CD8-positive, alpha-beta memory T cell (primary cell): ENCODE data around the gene KCND1. TPM values are rescaled to one million over a fixed set of nuclear protein-coding genes. Genes with fewer than 3 reads are reported as not detected.

Experiments used
- CTCF ChIA-PET: fragments of 350-600 bp; sonication (Branson Sonifier 250); formaldehyde crosslinking; loops from one replicate; lab custom pipeline; 2021; ENCODE audit warnings: antibody characterized with exemption; lab: Charles Lee
- POLR2A ChIA-PET: fragments of 350-600 bp; sonication (Branson Sonifier 250); formaldehyde crosslinking; loops from one replicate; lab custom pipeline; 2021; ENCODE audit warnings: antibody characterized with exemption; lab: Charles Lee
- DNase-seq, 5 donors: peaks; one replicate each; pipeline versions ENCODE4 v3.0.0 to v3.0.0-alpha.2; 2020 to 2022; ENCODE audit warnings: mixed read lengths in 1 of 5
- H3K27ac ChIP-seq: one replicate; pipeline ENCODE4 v1.7.0; 2013; ENCODE audit warnings: low read depth, mild to moderate bottlenecking, low read length, moderate library complexity
- H3K27me3 ChIP-seq: 2 replicates; pipeline ENCODE4 v1.7.0; 2013; ENCODE audit warnings: low read length, mild to moderate bottlenecking; ENCODE audit not compliant: insufficient read depth, poor library complexity, severe bottlenecking
- H3K36me3 ChIP-seq: 2 replicates; pipeline ENCODE4 v1.7.0; 2013; ENCODE audit warnings: mild to moderate bottlenecking, low read length, moderate library complexity; ENCODE audit not compliant: insufficient read depth
- H3K4me1 ChIP-seq: 2 replicates; pipeline ENCODE4 v1.7.0; 2013; ENCODE audit warnings: mild to moderate bottlenecking, low read length, moderate library complexity; ENCODE audit not compliant: insufficient read depth
- H3K4me3 ChIP-seq: 2 replicates; pipeline ENCODE4 v1.7.0; 2013; ENCODE audit warnings: mild to moderate bottlenecking, low read length
- H3K9me3 ChIP-seq: 2 replicates; pipeline ENCODE4 v1.7.0; 2013; ENCODE audit warnings: mild to moderate bottlenecking, low read length
- H3K27ac Mint-ChIP-seq, 8 donors: one replicate each; pipeline ENCODE4 v1.8.0; 2020 to 2021; ENCODE audit warnings: mixed read lengths in 8 of 8, mild to moderate bottlenecking in 6 of 8, inconsistent platforms in 3 of 8, moderate library complexity in 3 of 8
- H3K27me3 Mint-ChIP-seq, 2 donors: one replicate each; pipeline ENCODE4 v1.8.0; 2020 to 2021; ENCODE audit warnings: mixed read lengths in 2 of 2, mild to moderate bottlenecking in 1 of 2, moderate library complexity in 1 of 2
- H3K36me3 Mint-ChIP-seq, 3 donors: one replicate each; pipeline ENCODE4 v1.8.0; 2020 to 2021; ENCODE audit warnings: mixed read lengths in 3 of 3, inconsistent platforms in 1 of 3, mild to moderate bottlenecking in 1 of 3
- H3K4me1 Mint-ChIP-seq, 3 donors: one replicate each; pipeline ENCODE4 v1.8.0; 2020 to 2021; ENCODE audit warnings: mixed read lengths in 3 of 3, inconsistent platforms in 1 of 3, mild to moderate bottlenecking in 1 of 3
- H3K4me3 Mint-ChIP-seq, 7 donors: one replicate each; pipeline ENCODE4 v1.8.0; 2020 to 2021; ENCODE audit warnings: mixed read lengths in 7 of 7, mild to moderate bottlenecking in 6 of 7, moderate library complexity in 4 of 7, inconsistent platforms in 2 of 7
- H3K9me3 Mint-ChIP-seq, 5 donors: one replicate each; pipeline ENCODE4 v1.8.0; 2020 to 2022; ENCODE audit warnings: mixed read lengths in 5 of 5, mild to moderate bottlenecking in 3 of 5, moderate library complexity in 2 of 5, inconsistent platforms in 1 of 5
- polyA plus RNA-seq: library from polyadenylated mRNA; unstranded; fragments of 300-500 nt; fragmentation: Illumina TruSeq; gene quantifications from one replicate; pipeline ENCODE4 v1.2.3, GENCODE V29; 2021
- total RNA-seq, 2 experiments: library from RNA; stranded (reverse); gene quantifications; one replicate each; pipeline ENCODE4 v1.2.3, GENCODE V29; 2021

The KCND1 gene
- total and polyA plus RNA-seq, 3 experiments from 2014 or later, result 0.06 to 1.1 (median 0.72) TPM

DNA sequence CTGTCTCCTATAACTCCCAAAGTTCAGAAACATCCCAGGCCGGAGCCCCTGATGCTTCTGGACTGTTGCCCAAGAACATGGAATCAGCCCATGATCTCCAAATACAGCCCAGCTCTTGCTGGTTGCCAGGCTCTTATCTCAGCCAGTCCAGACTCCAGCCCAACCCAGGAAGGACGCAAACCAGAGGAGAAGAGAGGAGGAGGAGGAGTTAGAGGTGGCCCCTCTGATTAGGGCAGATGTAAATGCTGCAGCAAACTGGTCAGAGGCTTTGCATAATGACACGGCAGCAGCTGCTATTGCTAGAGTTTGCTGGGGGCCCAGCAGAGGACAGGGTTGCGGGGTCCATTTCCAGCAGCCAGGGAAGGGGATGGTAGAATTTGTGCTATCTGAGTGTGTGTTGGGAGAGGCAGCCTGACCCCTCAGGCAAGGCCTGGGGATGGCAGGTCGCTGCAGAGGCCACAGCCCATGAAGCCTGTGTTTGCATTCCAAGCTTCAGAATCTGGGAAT, 10.0 kb downstream of the KCND1 start:
- H3K36me3 Mint-ChIP-seq, result peaks cover 0 to 9% (median 0%) of the 10 kb centered on the region in 3 donors
- Histone ChIP-seq H3K27me3 (no peaks in the 10 kb centered on the region), H3K9me3 (no peaks in the 10 kb centered on the region), H3K27ac (peak overlapping the region; percentile 29), H3K36me3 (no peaks in the 10 kb centered on the region), H3K4me3 (no peak overlapping the region), H3K4me1 (peaks cover 8% of the 10 kb centered on the region)
- DNase-seq, result no peak
- H3K27ac Mint-ChIP-seq, result peak overlapping the region in 3 of 8 donors; percentile 4 to 65 (median 32)
- H3K27me3 Mint-ChIP-seq, result peaks cover 0 to 9% of the 10 kb centered on the region in 2 donors
- peaks cover 6 to 19% (median 7%) of the 10 kb centered on the region in 3 donors for H3K4me1 Mint-ChIP-seq
- POLR2A ChIA-PET, result no interaction called here
- H3K4me3 Mint-ChIP-seq, result no peak overlapping the region
- H3K9me3 Mint-ChIP-seq, result no peaks in the 10 kb centered on the region
- CTCF ChIA-PET, result no interaction called here

DNA sequence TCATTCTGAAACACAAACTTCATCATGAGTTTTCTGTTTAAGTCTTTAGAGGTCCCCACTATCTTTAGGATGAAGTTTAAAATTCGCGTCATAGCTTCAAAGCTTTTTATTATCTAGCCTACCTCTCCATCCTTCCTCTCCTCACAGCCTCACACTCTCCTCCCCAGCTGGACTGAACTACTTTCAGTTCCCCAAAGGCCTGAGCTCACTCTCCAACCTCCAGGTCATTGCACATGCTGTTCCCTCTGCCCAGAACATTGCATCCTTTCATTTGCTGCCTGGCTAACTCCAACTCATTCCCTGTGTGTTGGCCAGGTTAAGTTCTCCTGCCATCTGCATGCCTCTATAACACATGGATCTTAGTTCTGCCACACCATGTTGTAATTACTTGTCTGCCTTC, 11.4 kb downstream of the KCND1 start:
- no peak overlapping the region for H3K27ac ChIP-seq
- no peak for DNase-seq
- H3K27ac Mint-ChIP-seq, result peak overlapping the region in 6 of 8 donors; percentile 22 to 100 (median 76)
- peak overlapping the region in 4 of 7 donors; percentile 1 to 74 (median 46) for H3K4me3 Mint-ChIP-seq
- peaks cover 0 to 9% of the 10 kb centered on the region in 2 donors for H3K27me3 Mint-ChIP-seq
- H3K36me3 ChIP-seq, result no peaks in the 10 kb centered on the region
- H3K36me3 Mint-ChIP-seq, result peaks cover 0 to 14% (median 0%) of the 10 kb centered on the region in 3 donors
- H3K4me1 Mint-ChIP-seq, result peaks cover 15 to 32% (median 18%) of the 10 kb centered on the region in 3 donors
- POLR2A ChIA-PET, result no interaction called here
- peaks cover 21% of the 10 kb centered on the region for H3K4me1 ChIP-seq
- H3K4me3 ChIP-seq, result no peak overlapping the region
- CTCF ChIA-PET, result no interaction called here
- H3K27me3 ChIP-seq, result no peaks in the 10 kb centered on the region
- H3K9me3 ChIP-seq, result no peaks in the 10 kb centered on the region
- no peaks in the 10 kb centered on the region for H3K9me3 Mint-ChIP-seq

DNA sequence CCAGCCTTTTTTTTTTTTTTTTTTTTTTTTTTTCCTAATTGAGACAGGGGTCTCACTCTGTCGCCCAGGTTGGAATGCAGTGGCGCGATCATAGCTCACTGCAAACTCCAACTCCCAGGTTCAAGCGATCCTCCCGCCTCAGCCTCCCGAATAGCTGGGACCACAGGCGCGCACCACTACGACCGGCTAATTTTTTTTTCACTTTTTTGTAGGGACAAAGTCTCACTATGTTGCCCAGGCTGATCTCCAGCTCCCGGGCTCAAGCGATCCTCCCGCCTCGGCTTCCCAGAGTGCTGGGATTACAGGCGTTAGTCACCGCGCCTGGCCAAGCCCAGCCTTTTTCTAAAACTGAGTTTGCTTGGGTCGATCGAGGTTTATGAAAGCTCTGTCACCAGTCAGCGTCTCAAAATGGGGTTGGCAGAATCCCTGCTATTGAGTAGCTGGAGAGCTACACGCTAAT, 13.0 kb downstream of the KCND1 start:
- Histone ChIP-seq H3K27ac (peak overlapping the region; percentile 100), H3K4me3 (peak overlapping the region; percentile 74), H3K36me3 (no peaks in the 10 kb centered on the region), H3K4me1 (peaks cover 36% of the 10 kb centered on the region), H3K27me3 (no peaks in the 10 kb centered on the region), H3K9me3 (no peaks in the 10 kb centered on the region)
- CTCF ChIA-PET, result interaction anchor here (0.7 to 2.6 kb wide), 8 partner anchors 12 to 310 kb away, joined by 3 to 7 read pairs (median 4); partner anchors contain the start of genes GRIPAP1 and KCND1
- POLR2A ChIA-PET, result interaction anchor here (0.6 to 3.2 kb wide), 19 partner anchors 19 to 1122 kb away, joined by 3 to 17 read pairs (median 6); partner anchors contain the start of genes GRIPAP1, HDAC6, PIM2 and PQBP1
- H3K9me3 Mint-ChIP-seq, result no peaks in the 10 kb centered on the region
- H3K27me3 Mint-ChIP-seq, result peaks cover 0 to 9% of the 10 kb centered on the region in 2 donors
- peaks cover 0 to 25% (median 0%) of the 10 kb centered on the region in 3 donors for H3K36me3 Mint-ChIP-seq
- peak overlapping the region; percentile 100 for H3K27ac Mint-ChIP-seq
- H3K4me3 Mint-ChIP-seq, result peak overlapping the region; percentile 97 to 99 (median 99)
- H3K4me1 Mint-ChIP-seq, result peaks cover 24 to 48% (median 30%) of the 10 kb centered on the region in 3 donors
- peak in 2 of 5 donors; percentile 5 to 54 for DNase-seq

DNA sequence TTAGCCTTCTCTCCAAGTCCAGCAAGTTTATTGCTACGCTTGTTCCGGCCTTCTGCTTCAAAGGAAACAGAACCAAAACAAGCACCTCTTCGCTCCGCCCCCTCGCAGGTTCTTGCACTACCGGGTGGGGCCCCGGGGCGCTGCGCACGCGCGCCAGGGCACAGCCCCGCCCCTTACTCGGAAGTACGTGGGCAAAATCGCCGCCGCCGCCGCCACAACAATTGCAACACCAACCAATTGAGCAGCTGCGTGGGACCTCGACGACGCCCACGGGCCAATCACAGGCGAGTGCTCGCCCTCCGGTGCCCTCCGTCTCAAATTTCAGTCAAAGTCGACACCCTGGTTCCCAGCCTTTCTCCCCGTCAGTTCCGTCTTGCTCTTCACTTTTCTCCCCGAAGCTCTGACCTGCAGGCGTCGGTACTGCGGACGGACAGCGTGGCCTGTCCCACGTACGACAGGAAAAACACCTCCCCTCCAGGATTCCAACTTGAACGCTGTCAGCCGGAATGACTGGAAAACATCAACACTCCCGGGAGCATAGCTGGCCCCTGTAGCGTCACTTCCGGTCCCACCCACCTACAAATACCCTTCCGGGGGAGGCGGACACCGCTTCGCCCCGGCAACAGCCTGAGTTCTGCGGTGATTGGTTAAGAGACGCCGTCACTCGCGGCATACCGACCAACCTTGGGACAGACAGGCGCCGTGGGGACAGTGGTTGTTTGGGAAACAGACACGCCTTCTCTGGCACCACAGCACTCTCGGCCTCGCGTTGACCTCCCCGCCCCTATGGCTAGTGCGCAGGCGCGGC, 13.6 kb downstream of the KCND1 start:
- H3K4me1 Mint-ChIP-seq, result peaks cover 26 to 55% (median 36%) of the 10 kb centered on the region in 3 donors
- Histone ChIP-seq H3K27ac (peak overlapping the region; percentile 100), H3K36me3 (no peaks in the 10 kb centered on the region), H3K4me3 (peak overlapping the region; percentile 88), H3K27me3 (no peaks in the 10 kb centered on the region), H3K9me3 (no peaks in the 10 kb centered on the region), H3K4me1 (peaks cover 42% of the 10 kb centered on the region)
- H3K4me3 Mint-ChIP-seq, result peak overlapping the region; percentile 97 to 99 (median 99)
- POLR2A ChIA-PET, result interaction anchor here (0.6 to 3.2 kb wide), 19 partner anchors 19 to 1121 kb away, joined by 3 to 17 read pairs (median 6); partner anchors contain the start of genes GRIPAP1, HDAC6, PIM2 and PQBP1
- CTCF ChIA-PET, result interaction anchor here (0.7 to 2.6 kb wide), 9 partner anchors 12 to 309 kb away, joined by 3 to 7 read pairs (median 4); partner anchors contain the start of genes GRIPAP1, KCND1 and PIM2
- peaks cover 0 to 9% of the 10 kb centered on the region in 2 donors for H3K27me3 Mint-ChIP-seq
- H3K36me3 Mint-ChIP-seq, result peaks cover 0 to 28% (median 0%) of the 10 kb centered on the region in 3 donors
- peak overlapping the region; percentile 100 for H3K27ac Mint-ChIP-seq
- peak; percentile 89 to 98 (median 95) for DNase-seq
- no peaks in the 10 kb centered on the region for H3K9me3 Mint-ChIP-seq

DNA sequence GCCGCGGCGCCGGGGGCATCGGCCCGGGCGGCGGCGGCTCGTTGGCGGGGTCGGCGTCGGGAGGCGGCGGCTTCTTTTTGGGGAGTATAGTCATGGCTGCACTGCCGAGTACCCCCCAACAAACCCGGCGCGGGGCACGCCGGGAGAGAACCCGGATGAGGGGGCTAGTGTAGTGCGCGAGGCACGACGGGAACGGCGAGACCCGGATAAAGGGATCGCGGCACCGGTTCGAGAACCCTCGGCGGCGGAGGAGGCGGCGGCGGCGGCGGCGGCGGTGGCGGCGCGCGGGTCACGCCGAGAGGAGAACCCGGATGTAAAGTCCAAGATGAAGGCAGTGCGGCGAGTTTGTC, 14.2 kb downstream of the KCND1 start, which contains the start of gene OTUD5:
OTUD5 (minus strand) TSS at position 131 of the 350 bp plus-strand sequence; CDS start at position 94, 37 bp downstream.
- Histone ChIP-seq H3K9me3 (no peaks in the 10 kb centered on the region), H3K27me3 (no peaks in the 10 kb centered on the region), H3K4me3 (peak within 1 kb of the TSS; percentile 88), H3K4me1 (peaks cover 46% of the 10 kb centered on the region), H3K36me3 (no peaks in the 10 kb centered on the region), H3K27ac (peak within 1 kb of the TSS; percentile 100)
- H3K36me3 Mint-ChIP-seq, result peaks cover 0 to 28% (median 0%) of the 10 kb centered on the region in 3 donors
- POLR2A ChIA-PET, result interaction anchor here (1.3 to 3.2 kb wide), 9 partner anchors 20 to 1121 kb away, joined by 4 to 16 read pairs (median 7); partner anchors contain the start of genes PIM2, PQBP1, SLC35A2 and TFE3
- H3K27ac Mint-ChIP-seq, result peak within 1 kb of the TSS; percentile 100
- CTCF ChIA-PET, result interaction anchor here (1.1 to 2.6 kb wide), 5 partner anchors 11 to 45 kb away, joined by 3 to 7 read pairs (median 4); partner anchors contain the start of genes GRIPAP1 and PIM2
- peaks cover 31 to 61% (median 42%) of the 10 kb centered on the region in 3 donors for H3K4me1 Mint-ChIP-seq
- peak; percentile 68 to 89 (median 85) for DNase-seq
- peak within 1 kb of the TSS; percentile 97 to 99 (median 99) for H3K4me3 Mint-ChIP-seq
- no peaks in the 10 kb centered on the region for H3K9me3 Mint-ChIP-seq
- H3K27me3 Mint-ChIP-seq, result peaks cover 0 to 11% of the 10 kb centered on the region in 2 donors

DNA sequence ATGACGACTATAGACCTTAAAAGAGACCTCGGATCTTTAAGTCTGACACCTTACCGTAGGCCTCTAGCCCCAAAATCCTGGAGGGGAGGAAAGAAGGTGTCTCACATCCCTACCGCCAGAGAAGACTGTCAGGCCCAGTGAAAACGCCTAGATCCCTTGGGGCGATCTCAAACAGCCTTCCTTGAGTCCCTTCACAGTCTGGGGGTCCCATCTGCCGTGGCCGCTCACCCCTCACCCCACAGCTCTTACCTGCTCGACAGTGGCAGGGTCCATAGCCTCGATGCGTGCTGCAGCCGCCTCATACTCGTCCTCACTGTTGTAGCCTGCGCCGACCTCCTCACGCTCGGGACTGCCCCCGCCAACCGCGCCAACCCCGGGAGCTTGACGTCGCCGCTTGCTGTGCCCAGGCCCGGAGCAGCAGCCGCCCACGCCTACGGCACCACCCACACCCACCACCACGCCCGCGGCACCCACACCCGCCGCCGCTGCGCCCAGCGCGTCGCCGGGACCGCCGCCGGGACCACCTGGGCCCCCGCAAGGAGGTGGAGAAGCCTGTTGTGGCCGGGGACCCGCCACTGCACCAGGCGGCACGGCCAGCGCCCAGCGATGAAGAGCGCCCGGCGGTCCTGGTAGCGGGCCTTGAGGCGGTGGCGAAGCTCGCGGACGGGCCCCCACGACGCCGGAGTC, 14.8 kb downstream of the KCND1 start:
- Mint-ChIP-seq H3K27ac (peak overlapping the region; percentile 82 to 100 (median 92)), H3K4me3 (peak overlapping the region; percentile 83 to 95 (median 85)), H3K9me3 (no peaks in the 10 kb centered on the region), H3K27me3 (peaks cover 0 to 10% of the 10 kb centered on the region in 2 donors), H3K4me1 (peaks cover 36 to 66% (median 48%) of the 10 kb centered on the region in 3 donors), H3K36me3 (peaks cover 0 to 33% (median 0%) of the 10 kb centered on the region in 3 donors)
- peak overlapping the region; percentile 77 for H3K4me3 ChIP-seq
- peaks cover 46% of the 10 kb centered on the region for H3K4me1 ChIP-seq
- peak overlapping the region; percentile 73 for H3K27ac ChIP-seq
- no peaks in the 10 kb centered on the region for H3K36me3 ChIP-seq
- ChIA-PET POLR2A (interaction anchor here (1.3 to 3.2 kb wide), 5 partner anchors 20 to 234 kb away, joined by 3 to 16 read pairs (median 10); partner anchors contain the start of genes PIM2, PQBP1 and TIMM17B), CTCF (interaction anchor here (1.2 to 2.6 kb wide), 3 partner anchors 10 to 38 kb away, joined by 4 to 7 read pairs (median 7); partner anchors contain the start of gene PIM2)
- no peaks in the 10 kb centered on the region for H3K9me3 ChIP-seq
- peak; percentile 45 to 71 (median 58) for DNase-seq
- no peaks in the 10 kb centered on the region for H3K27me3 ChIP-seq

DNA sequence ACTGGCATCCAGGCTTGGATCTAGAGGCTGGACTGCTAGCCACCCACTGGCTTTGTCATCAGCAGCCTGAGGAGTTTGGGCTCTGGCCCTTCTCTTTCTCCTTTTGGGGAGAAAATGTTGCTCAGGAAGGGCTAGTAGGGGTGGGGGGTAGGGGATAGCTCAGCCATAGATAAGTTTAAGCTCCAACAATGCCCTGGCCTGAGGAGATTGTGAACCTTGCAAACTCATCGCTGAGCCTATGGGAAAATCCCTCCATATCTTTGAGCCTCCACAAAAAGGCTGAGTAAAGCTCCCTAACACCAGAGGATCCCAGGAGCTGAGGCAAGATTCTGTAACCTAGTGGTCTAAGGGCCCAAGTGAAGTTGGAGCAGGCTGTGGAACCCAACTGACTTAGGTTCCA, 23.1 kb downstream of the KCND1 start:
- H3K4me3 Mint-ChIP-seq, result no peak overlapping the region
- H3K27me3 ChIP-seq, result no peaks in the 10 kb centered on the region
- no peaks in the 10 kb centered on the region for H3K9me3 Mint-ChIP-seq
- H3K9me3 ChIP-seq, result no peaks in the 10 kb centered on the region
- no peak overlapping the region for H3K4me3 ChIP-seq
- peaks cover 0 to 8% of the 10 kb centered on the region in 2 donors for H3K27me3 Mint-ChIP-seq
- no peak for DNase-seq
- no peaks in the 10 kb centered on the region for H3K36me3 ChIP-seq
- peaks cover 39 to 65% (median 53%) of the 10 kb centered on the region in 3 donors for H3K4me1 Mint-ChIP-seq
- ChIA-PET CTCF (interaction anchor here (1.2 to 1.6 kb wide), 3 partner anchors 8 to 301 kb away, joined by 3 to 7 read pairs (median 4); no protein-coding TSS in a partner anchor), POLR2A (no interaction called here)
- H3K27ac Mint-ChIP-seq, result peak overlapping the region in 1 of 8 donors; percentile 43
- no peak overlapping the region for H3K27ac ChIP-seq
- H3K36me3 Mint-ChIP-seq, result peaks cover 0 to 20% (median 5%) of the 10 kb centered on the region in 3 donors
- H3K4me1 ChIP-seq, result peaks cover 23% of the 10 kb centered on the region
